ENCODE data around the gene ENO2.

ENO2 gene

GRCh38 chr12:6914947-6915788, 788 bp downstream of the ENO2 start:
- DNase-seq: no peak

- DNase-seq: no peak
These were observed 1.5 kb downstream of the ENO2 start for GRCh38 chr12:6915789-6916285.

DNA sequence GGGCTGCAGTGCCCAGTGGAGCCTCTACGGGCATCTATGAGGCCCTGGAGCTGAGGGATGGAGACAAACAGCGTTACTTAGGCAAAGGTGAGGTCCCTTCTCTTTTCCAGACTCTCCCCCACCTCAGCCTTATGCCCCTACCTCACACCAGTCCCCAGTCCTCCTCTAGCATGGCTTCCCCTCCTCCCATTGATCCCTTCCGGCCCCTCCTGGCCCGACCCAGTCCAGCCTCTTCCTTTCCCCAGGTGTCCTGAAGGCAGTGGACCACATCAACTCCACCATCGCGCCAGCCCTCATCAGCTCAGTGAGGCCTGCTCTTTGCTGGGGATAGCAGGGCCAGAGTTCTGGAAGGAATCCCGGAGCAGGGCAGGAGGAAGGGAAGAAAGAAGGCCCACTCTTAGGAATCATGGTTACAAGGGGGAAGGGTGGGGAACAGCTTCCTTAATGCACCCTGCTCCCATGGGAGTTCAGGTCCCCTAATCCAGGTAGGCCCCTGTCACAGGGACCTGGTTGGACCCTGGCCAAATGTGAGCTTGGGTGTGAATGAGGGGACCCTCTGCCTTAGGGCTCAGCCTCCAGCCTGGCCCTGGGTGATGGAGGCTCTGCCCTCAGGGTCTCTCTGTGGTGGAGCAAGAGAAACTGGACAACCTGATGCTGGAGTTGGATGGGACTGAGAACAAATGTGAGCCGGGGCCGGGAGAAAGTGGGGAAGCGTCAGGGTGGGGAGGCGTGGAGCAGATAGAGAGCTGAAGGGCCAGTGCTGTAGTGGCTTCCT, 2.2 kb downstream of the ENO2 start:
- DNase-seq: no peak

GRCh38 chr12:6917491-6918231, 3.3 kb downstream of the ENO2 start:
- no peak for DNase-seq

DNA sequence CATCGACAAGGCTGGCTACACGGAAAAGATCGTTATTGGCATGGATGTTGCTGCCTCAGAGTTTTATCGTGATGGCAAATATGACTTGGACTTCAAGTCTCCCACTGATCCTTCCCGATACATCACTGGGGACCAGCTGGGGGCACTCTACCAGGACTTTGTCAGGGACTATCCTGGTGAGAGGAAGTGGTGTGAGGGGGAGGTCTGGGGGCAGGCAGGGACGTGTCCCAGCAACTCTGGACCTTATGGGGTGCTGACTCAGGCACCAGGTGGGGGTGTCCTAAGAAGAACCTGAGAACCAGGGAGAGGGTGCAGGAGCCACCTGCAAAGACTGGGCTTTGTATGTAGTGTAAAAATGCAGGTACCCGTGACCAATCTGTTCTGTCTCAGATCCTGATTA, 5.2 kb downstream of the ENO2 start:
- no peak for DNase-seq

GRCh38 chr12:6921539-6921938, 7.2 kb downstream of the ENO2 start:
- DNase-seq: no peak

GRCh38 chr12:6921996-6922946, 7.9 kb downstream of the ENO2 start:
- no peak for DNase-seq

DNA sequence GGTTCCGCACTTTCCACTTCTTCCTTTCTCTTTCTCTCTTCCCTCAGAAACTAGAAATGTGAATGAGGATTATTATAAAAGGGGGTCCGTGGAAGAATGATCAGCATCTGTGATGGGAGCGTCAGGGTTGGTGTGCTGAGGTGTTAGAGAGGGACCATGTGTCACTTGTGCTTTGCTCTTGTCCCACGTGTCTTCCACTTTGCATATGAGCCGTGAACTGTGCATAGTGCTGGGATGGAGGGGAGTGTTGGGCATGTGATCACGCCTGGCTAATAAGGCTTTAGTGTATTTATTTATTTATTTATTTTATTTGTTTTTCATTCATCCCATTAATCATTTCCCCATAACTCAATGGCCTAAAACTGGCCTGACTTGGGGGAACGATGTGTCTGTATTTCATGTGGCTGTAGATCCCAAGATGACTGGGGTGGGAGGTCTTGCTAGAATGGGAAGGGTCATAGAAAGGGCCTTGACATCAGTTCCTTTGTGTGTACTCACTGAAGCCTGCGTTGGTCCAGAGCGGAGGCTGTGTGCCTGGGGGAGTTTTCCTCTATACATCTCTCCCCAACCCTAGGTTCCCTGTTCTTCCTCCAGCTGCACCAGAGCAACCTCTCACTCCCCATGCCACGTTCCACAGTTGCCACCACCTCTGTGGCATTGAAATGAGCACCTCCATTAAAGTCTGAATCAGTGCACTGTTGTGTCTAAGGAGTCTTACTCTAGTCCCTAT, 8.8 kb downstream of the ENO2 start:
- no peak for DNase-seq

- DNase-seq: no peak
These were observed 9.5 kb downstream of the ENO2 start for GRCh38 chr12:6923851-6924250.

GRCh38 chr12:6925239-6925539, 10.8 kb downstream of the ENO2 start:
- DNase-seq: no peak

DNA sequence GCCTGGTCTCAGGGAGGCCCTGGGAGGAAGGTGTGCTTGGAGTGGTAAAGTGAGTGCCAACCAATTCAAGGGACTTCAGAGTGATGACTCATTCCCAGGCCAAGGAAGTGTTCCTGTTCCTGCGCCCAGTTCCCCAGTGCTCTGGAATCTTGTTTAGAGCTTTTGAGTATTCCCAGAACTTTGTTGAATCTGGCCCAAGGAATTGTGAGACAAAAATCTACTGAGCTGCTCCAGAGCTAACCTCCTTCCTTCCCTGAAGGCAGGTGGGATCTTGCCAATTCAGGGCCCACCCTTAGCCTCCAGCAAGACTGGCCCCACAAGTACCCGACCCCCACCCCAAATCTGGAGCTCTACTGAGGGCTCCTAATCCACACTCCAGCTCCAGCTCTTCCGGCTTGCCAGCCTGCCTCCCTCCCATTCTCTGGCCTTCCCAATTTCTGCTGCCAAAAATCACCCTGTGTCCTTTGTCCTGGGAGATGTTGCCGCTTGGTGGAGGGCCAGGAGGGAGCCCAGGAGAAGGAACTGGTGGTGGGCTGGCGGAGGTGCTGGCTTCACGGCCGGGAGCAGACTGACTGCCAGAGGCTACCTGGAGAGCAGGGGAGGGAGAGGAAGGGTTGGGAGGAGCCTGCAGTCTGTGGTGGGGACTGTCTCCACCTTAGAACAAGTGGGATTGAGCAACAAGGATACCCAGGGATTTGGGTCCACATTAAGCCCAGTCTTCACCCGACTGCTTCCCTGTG, 11.3 kb downstream of the ENO2 start:
- DNase-seq: no peak

GRCh38 chr12:6927379-6928021, 13.1 kb downstream of the ENO2 start, which contains the start of gene ATN1:
TSS of gene ATN1 (plus strand) at chr12:6927959. CDS start at chr12:6934002, 6,043 bp downstream.
- DNase-seq: no peak

- no peak for DNase-seq
These were observed 13.8 kb downstream of the ENO2 start for GRCh38 chr12:6928022-6928702.

DNA sequence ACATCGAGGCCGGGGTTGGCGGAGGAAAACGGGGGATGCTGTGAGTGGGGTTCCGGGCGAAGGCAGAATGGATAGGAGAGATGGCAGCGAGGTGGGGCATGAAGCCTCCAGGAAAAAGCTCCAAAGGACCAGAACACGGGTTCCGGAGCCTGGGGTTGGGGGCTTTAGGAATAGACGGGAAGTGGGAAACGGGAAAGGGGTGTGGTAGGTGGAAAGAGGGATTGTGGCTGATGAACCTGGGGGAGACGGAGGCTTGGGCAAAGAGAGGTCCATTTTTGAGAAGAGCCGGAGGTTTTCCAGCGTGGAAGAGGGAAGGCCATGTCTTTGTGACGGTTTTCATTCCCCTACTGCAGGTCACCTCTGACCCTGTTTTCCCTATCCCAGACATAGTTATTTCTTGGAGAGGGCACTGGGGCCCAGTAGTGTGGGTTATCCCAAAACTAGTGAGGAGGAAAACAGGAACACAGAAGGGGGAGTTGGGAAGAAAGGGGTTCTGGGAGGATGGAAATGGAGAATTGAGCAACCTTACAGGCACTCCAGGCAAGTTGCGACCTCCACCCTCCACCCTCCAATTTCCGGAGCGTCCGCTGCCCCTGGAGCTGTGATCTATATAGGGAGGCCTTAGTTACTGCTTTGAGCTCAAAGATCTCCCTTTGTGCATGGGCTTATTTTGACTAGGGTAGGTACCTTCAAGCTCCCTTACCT, 14.5 kb downstream of the ENO2 start:
- no peak for DNase-seq

GRCh38 chr12:6929466-6930452, 15.4 kb downstream of the ENO2 start:
- DNase-seq: no peak

DNA sequence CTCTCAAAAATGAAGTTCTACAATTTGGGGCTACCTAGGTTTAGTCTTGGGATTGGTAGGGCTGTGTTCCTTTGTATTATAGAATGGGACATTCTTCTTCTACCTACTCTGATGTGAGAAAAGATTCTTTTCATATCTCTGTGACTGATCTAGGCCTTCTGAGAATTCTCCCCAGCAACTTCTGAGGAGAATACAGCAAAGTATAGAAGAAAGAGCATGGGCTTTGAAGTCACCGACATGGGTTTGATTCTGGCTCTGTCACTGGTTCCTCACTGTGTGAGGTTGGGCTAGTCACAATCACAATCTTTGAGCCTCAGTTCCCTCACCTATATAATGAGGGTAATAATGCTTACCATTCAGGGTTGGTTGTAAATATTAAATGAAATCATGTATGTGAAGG, 18.4 kb downstream of the ENO2 start:
- no peak for DNase-seq

DNA sequence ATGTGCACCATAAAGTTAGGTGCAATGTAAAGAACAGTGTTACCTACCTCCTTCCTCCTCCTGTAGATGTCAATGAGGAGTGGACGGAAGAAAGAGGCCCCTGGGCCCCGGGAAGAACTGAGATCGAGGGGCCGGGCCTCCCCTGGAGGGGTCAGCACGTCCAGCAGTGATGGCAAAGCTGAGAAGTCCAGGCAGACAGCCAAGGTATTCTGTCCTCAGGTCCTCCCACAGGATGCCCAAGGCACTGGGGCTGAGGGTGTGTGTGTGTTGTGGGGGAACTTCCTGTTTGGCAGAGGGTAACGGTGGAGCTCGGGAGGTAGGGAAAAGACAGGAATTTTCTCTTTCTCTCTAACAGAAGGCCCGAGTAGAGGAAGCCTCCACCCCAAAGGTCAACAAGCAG, 19.7 kb downstream of the ENO2 start:
- no peak for DNase-seq
